Measurements from ENCODE around the gene LTB. TPM values are rescaled to one million over a fixed set of nuclear protein-coding genes. Genes with fewer than 3 reads are reported as not detected.
A peak's percentile ranks its signal among the peaks of the same experiment; 100 is the strongest.

The LTB gene
- total RNA-seq, 2 experiments from 2014 or later = 1,185 to 1,194 TPM

GRCh38 chr6:31543639-31544038 is 38.6 kb downstream of the LTB start:
- Mint-ChIP-seq H3K9me3 (no peaks in the 10 kb centered on the region), H3K4me3 (no peak overlapping the region), H3K36me3 (ENCODE audit: low read depth) (peaks cover 29% of the 10 kb centered on the region), H3K27me3 (no peaks in the 10 kb centered on the region), H3K27ac (no peak overlapping the region), H3K4me1 (peaks cover 58% of the 10 kb centered on the region)
- ChIA-PET CTCF (interaction anchor here (1.0 to 24.6 kb wide), 4 partner anchors 8 to 117 kb away, joined by 3 to 751 read pairs (median 210); partner anchors contain the start of genes C6orf47, LST1, LTB and NCR3), POLR2A (interaction anchor here (1.2 to 7.3 kb wide), 7 partner anchors 16 to 283 kb away, joined by 3 to 162 read pairs (median 7); partner anchors contain the start of genes LTB and TNF)
- DNase-seq = no peak

- DNase-seq = peak; percentile 94
- Mint-ChIP-seq H3K27me3 (no peaks in the 10 kb centered on the region), H3K27ac (peak within 1 kb of the TSS; percentile 75), H3K4me3 (peak within 1 kb of the TSS; percentile 89), H3K4me1 (peaks cover 52% of the 10 kb centered on the region), H3K9me3 (no peaks in the 10 kb centered on the region), H3K36me3 (ENCODE audit: low read depth) (peaks cover 39% of the 10 kb centered on the region)
- CTCF ChIA-PET = interaction anchor here (0.8 to 24.6 kb wide), 19 partner anchors 9 to 417 kb away, joined by 3 to 751 read pairs (median 4); partner anchors contain the start of genes BAG6, HSPA1A, HSPA1B and HSPA1L
- POLR2A ChIA-PET = interaction anchor here (0.6 to 7.3 kb wide), 52 partner anchors 9 to 1430 kb away, joined by 3 to 164 read pairs (median 6); partner anchors contain the start of genes ABHD16A, BAG6, C6orf47 and CLIC1
Observed at GRCh38 chr6:31541658-31542521, 40.3 kb downstream of the LTB start, which contains the start of gene DDX39B. TSS of gene DDX39B (minus strand) at chr6:31542003. CDS start at chr6:31540532, 1,471 bp downstream.

- no peaks in the 10 kb centered on the region for H3K9me3 Mint-ChIP-seq
- peaks cover 52% of the 10 kb centered on the region for H3K4me1 Mint-ChIP-seq
- ChIA-PET CTCF (interaction anchor here (0.8 to 24.6 kb wide), 18 partner anchors 10 to 418 kb away, joined by 3 to 751 read pairs (median 4); partner anchors contain the start of genes BAG6, HSPA1A, HSPA1B and HSPA1L), POLR2A (interaction anchor here (0.8 to 7.3 kb wide), 47 partner anchors 9 to 1431 kb away, joined by 3 to 164 read pairs (median 6); partner anchors contain the start of genes ABHD16A, BAG6, C6orf47 and CLIC1)
- H3K36me3 Mint-ChIP-seq (ENCODE audit: low read depth) = peaks cover 45% of the 10 kb centered on the region
- peak overlapping the region; percentile 89 for H3K4me3 Mint-ChIP-seq
- H3K27me3 Mint-ChIP-seq = no peaks in the 10 kb centered on the region
- H3K27ac Mint-ChIP-seq = peak overlapping the region; percentile 75
- DNase-seq = peak; percentile 77
Observed at GRCh38 chr6:31541059-31541657, 41.1 kb downstream of the LTB start.

DNA sequence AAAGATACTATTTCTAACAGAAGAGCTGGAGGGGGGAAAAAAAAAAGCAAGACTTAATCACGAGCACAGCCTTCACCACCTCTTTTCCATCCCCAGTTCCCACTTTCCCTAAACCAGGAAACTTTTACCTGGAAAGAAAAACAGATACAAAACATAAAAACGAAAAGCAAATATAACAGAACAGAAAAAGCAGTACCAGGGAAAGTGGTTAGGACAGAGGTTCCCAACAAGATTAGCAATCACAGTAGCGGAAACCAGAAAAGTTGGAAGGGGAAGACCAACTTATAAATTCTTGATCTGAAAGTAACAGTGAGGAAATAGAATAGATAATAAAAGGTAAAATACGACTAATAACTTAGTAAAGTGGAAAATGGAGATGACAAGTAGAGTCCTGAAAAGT is 41.6 kb downstream of the LTB start:
- CTCF ChIA-PET = interaction anchor here (1.4 to 24.6 kb wide), 7 partner anchors 11 to 419 kb away, joined by 3 to 751 read pairs (median 19); partner anchors contain the start of genes LST1, LTB, MICB and NCR3
- Mint-ChIP-seq H3K4me1 (peaks cover 53% of the 10 kb centered on the region), H3K27me3 (no peaks in the 10 kb centered on the region), H3K27ac (peak overlapping the region; percentile 78), H3K36me3 (ENCODE audit: low read depth) (peaks cover 50% of the 10 kb centered on the region), H3K9me3 (no peaks in the 10 kb centered on the region), H3K4me3 (peak overlapping the region; percentile 89)
- POLR2A ChIA-PET = interaction anchor here (0.9 to 7.3 kb wide), 30 partner anchors 9 to 357 kb away, joined by 3 to 164 read pairs (median 8); partner anchors contain the start of genes ABHD16A, BAG6, CLIC1 and CSNK2B
- no peak for DNase-seq

GRCh38 chr6:31538805-31539400 is 43.3 kb downstream of the LTB start:
- DNase-seq = no peak
- POLR2A ChIA-PET = interaction anchor here (0.6 to 7.3 kb wide), 8 partner anchors 9 to 420 kb away, joined by 3 to 164 read pairs (median 3); partner anchors contain the start of genes LTB, MICB, NCR3 and NELFE

GRCh38 chr6:31535538-31536324 is 46.5 kb downstream of the LTB start:
- H3K9me3 Mint-ChIP-seq = no peaks in the 10 kb centered on the region
- CTCF ChIA-PET = interaction anchor here (0.7 to 1.3 kb wide), 3 partner anchors 11 to 62 kb away, joined by 3 to 4 read pairs (median 3); no protein-coding TSS in a partner anchor
- no peak overlapping the region for H3K27ac Mint-ChIP-seq
- H3K4me1 Mint-ChIP-seq = peaks cover 65% of the 10 kb centered on the region
- no peak for DNase-seq
- POLR2A ChIA-PET = interaction anchor here (1.0 to 1.7 kb wide), 4 partner anchors 39 to 117 kb away, joined by 3 to 5 read pairs (median 4); partner anchors contain the start of gene BAG6
- H3K27me3 Mint-ChIP-seq = no peaks in the 10 kb centered on the region
- H3K36me3 Mint-ChIP-seq (ENCODE audit: low read depth) = peaks cover 86% of the 10 kb centered on the region
- no peak overlapping the region for H3K4me3 Mint-ChIP-seq

More at GRCh38 chr6:31538805-31539400, 43.3 kb downstream of the LTB start:
- CTCF ChIA-PET = interaction anchor here (1.2 to 24.6 kb wide), 4 partner anchors 43 to 138 kb away, joined by 3 to 751 read pairs (median 206); partner anchors contain the start of genes LST1, LTB, NCR3 and TNF
- Mint-ChIP-seq H3K9me3 (no peaks in the 10 kb centered on the region), H3K27me3 (no peaks in the 10 kb centered on the region), H3K36me3 (ENCODE audit: low read depth) (peaks cover 67% of the 10 kb centered on the region), H3K4me1 (peaks cover 64% of the 10 kb centered on the region), H3K27ac (peak overlapping the region; percentile 22), H3K4me3 (peak overlapping the region; percentile 89)

DNA sequence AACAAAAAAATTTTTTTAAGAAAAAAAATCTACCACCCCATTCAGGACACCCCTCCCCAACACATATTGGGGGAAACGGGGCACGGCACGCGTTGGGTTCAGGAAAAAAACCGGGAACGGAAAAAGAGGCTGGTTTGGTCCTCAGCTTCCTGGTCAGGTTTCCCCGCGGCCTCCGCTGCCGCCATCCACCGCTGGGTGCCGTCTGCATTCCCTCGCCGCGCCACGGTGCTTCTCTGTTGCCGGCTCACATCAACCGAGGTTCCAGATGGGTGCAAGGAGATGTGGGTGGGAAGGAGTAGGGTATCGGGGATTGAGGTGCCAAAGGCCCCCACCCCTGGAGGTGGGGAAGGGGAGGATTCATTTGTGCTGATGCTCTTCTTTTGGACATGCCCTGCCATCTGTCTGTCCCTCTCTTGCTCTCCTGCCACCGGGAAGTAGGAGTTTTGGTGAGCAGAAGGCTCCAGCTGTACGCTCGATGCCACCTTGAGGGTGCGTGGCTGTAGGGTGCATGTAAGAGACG is 47.6 kb downstream of the LTB start:
- Mint-ChIP-seq H3K9me3 (no peaks in the 10 kb centered on the region), H3K4me1 (peaks cover 59% of the 10 kb centered on the region), H3K36me3 (ENCODE audit: low read depth) (peaks cover 86% of the 10 kb centered on the region), H3K4me3 (no peak overlapping the region), H3K27me3 (no peaks in the 10 kb centered on the region), H3K27ac (no peak overlapping the region)
- no peak for DNase-seq
- ChIA-PET POLR2A (interaction anchor here (1.0 to 1.7 kb wide), 3 partner anchors 9 to 168 kb away, joined by 3 to 5 read pairs (median 3); partner anchors contain the start of gene ABHD16A), CTCF (no interaction called here)

GRCh38 chr6:31534011-31534410 is 48.2 kb downstream of the LTB start:
- Mint-ChIP-seq H3K36me3 (ENCODE audit: low read depth) (peaks cover 82% of the 10 kb centered on the region), H3K4me1 (peaks cover 53% of the 10 kb centered on the region), H3K4me3 (no peak overlapping the region), H3K27ac (no peak overlapping the region), H3K27me3 (no peaks in the 10 kb centered on the region), H3K9me3 (no peaks in the 10 kb centered on the region)
- ChIA-PET POLR2A (interaction anchor here (1.0 to 1.7 kb wide), 4 partner anchors 9 to 169 kb away, joined by 3 to 5 read pairs (median 4); partner anchors contain the start of gene ABHD16A), CTCF (no interaction called here)
- no peak for DNase-seq

DNA sequence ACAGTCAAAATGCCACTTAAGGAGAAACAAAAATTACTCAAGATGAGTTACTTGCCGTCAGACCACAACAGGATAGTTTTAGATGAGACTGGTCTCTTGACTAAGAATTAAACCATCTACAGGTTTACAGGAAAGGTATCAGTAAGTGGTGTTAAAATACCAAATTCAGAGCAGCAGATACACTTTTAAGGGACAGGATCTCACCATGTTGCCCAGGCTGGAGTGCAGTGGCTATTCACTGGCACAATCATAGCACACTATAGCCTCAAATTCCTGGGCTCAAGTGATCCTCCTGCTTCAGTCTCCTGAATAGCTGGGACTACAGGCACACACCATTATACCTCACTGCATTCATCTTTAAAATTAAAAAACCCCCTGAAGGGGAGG is 48.8 kb downstream of the LTB start:
- Mint-ChIP-seq H3K4me3 (no peak overlapping the region), H3K4me1 (peaks cover 48% of the 10 kb centered on the region), H3K9me3 (no peaks in the 10 kb centered on the region), H3K36me3 (ENCODE audit: low read depth) (peaks cover 76% of the 10 kb centered on the region), H3K27me3 (no peaks in the 10 kb centered on the region), H3K27ac (no peak overlapping the region)
- CTCF ChIA-PET = no interaction called here
- DNase-seq = no peak
- POLR2A ChIA-PET = interaction anchor here (1.0 to 1.4 kb wide), 3 partner anchors 8 to 169 kb away, joined by 3 to 4 read pairs (median 3); partner anchors contain the start of gene ABHD16A

- H3K27me3 Mint-ChIP-seq = no peaks in the 10 kb centered on the region
- ChIA-PET POLR2A (interaction anchor here (1.0 to 2.3 kb wide), 4 partner anchors 8 to 170 kb away, joined by 3 to 18 read pairs (median 4); partner anchors contain the start of genes ABHD16A and DDX39B), CTCF (interaction anchor here (0.8 to 1.6 kb wide), 3 partner anchors 38 to 90 kb away, joined by 3 to 5 read pairs (median 5); no protein-coding TSS in a partner anchor)
- H3K36me3 Mint-ChIP-seq (ENCODE audit: low read depth) = peaks cover 72% of the 10 kb centered on the region
- H3K4me1 Mint-ChIP-seq = peaks cover 45% of the 10 kb centered on the region
- no peaks in the 10 kb centered on the region for H3K9me3 Mint-ChIP-seq
- no peak overlapping the region for H3K27ac Mint-ChIP-seq
- DNase-seq = no peak
- H3K4me3 Mint-ChIP-seq = no peak overlapping the region
Observed at GRCh38 chr6:31532644-31533454, 49.4 kb downstream of the LTB start.

Measured in activated CD4-positive, alpha-beta memory T cell treated with anti-CD3 and anti-CD28 coated beads, Interleukin-2, amount 10 ng/mL, durations not matched to agents 7 days and 5 days (primary cell).